Vagina (tissue), 2 donors: ENCODE data around the gene SYDE2.

Experiments used
- CTCF ChIP-seq, 3 experiments: fragments of 450-650 bp in 2 of 3; fragments of 200-600 bp in 1 of 3; sonication (generic) in 1 of 3; IDR thresholded peaks; one replicate each; pipeline ENCODE4 v1.5.1; 2017 to 2019; ENCODE audit warnings: antibody characterized with exemption in 3 of 3, mild to moderate bottlenecking in 2 of 3, moderate library complexity in 2 of 3
- POLR2A ChIP-seq, 2 donors: fragments of 450-650 bp; IDR thresholded peaks; one replicate each; pipeline ENCODE4 v1.6.1; 2017; ENCODE audit warnings: antibody characterized with exemption in 2 of 2, mild to moderate bottlenecking in 2 of 2, moderate library complexity in 2 of 2
- POLR2AphosphoS5 ChIP-seq, 2 donors: sonication (generic); formaldehyde crosslinking; IDR thresholded peaks; one replicate each; pipeline ENCODE4 v1.9.0; 2017; ENCODE audit warnings: antibody characterized with exemption in 2 of 2, mild to moderate bottlenecking in 2 of 2, low read depth in 1 of 2; ENCODE audit not compliant: insufficient read depth in 1 of 2

GRCh38 chr1:85214654-85215053 is 13.8 kb upstream of the SYDE2 start:
- TF ChIP-seq CTCF (IDR thresholded peaks at IDR 0.05) = no peak
- no peak for TF ChIP-seq POLR2A (IDR thresholded peaks at IDR 0.05)
- TF ChIP-seq POLR2AphosphoS5 (IDR thresholded peaks at IDR 0.05; ENCODE audit: insufficient read depth in 1 of 2, low read depth in 1 of 2) = no peak
